Head of caudate nucleus (tissue), 42 donors: ENCODE data around the gene TNNI3K.

Experiments
- DNase-seq, 42 donors: peaks; one replicate each; pipeline versions ENCODE4 v3.0.0 to v3.0.0-alpha.2; 2020 to 2021; ENCODE audit warnings: mixed read lengths in 7 of 42
- intact Hi-C: fragments of 100-400 bp; cut with DNase I; formaldehyde crosslinking; loops from one replicate; pipeline ENCODE4 v1.15.0; 2022

TNNI3K gene

DNA sequence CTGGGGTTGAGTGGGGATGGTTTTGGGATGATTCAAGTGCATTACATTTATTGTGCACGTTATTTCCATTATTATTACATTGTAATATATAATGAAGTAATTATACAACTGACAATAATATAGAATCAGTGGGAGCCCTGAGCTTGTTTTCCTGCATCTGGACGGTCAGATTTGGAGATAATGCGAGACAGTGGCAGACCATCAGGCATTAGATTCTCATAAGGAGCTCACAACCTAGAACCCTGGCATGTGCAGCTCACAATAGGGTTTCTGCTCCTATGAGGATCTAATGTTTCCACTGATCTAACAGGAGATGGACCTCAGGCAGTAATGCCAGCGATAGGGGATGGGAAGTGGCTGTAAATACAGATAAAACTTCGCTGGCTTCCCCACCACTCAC lies 355.1 kb downstream of the TNNI3K start:
- intact Hi-C loops, result no loop called here
- DNase-seq, result no peak

DNA sequence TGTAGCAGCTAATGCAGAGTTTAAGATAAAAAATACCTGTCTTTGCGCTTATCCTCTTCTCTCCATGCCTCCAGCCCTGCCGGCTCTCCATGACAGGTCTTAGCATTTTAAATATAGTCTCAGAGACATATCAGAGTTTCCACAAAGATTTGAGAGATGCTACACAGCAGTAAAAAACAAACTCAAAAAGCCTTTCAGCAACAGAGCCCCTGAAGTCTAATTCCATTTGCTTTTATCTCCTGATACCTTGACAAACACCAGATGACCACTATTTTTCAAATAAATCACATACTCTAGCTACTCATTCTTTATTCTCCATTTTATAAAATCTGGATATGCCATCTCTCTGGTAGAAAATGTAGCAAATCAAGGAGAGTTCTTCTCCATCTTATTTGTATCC lies 356.8 kb downstream of the TNNI3K start:
- intact Hi-C loops, result no loop called here
- DNase-seq, result no peak

DNA sequence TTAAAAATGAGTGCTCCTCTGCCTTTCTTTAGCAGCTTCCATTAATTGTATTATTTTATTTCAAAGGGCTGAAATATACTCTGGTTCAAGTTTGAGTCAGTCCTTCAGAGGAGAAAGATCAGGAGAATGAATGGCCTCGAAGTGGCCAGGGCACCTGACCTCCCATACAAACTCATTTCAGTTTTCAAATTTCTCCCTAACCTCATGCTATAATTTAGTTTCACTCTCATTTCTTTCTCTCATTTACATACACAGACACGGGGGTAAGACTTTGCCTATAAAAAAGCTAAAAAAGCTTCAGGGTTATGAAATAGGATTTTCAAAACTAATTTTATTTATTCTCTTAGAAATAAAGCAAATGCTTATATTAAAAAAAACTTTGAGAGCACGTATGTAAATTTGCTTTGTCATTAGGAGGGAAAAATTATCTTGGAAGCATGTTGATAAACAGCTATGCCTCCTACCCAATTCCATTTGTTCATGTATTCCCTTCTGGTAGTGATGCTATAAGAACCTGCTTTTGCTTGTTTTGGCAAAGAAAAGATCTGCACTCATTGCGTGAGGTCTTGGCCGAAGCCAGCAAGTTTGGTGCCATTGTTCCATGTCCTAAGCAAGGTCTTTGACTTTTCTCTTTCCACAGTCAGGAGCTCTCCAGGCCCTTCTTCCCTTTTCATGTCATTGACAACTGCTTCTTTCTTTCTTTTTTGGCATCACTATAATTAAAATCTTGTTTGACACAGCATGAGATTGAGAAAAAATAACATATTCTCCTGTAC lies 357.6 kb downstream of the TNNI3K start:
- no peak for DNase-seq
- intact Hi-C loops, result no loop called here
